ENCODE data around the gene SLC2A4RG.
"Not testable (repeated sequence)": the region's sequence is repeated elsewhere in the genome, so short reads cannot be mapped to it uniquely, and the experiment has no call there.

Gene SLC2A4RG

GRCh38 chr20:63755933-63756647, 16.5 kb downstream of the SLC2A4RG start:
- DNase-seq (ENCODE audit: low read depth): no peak

GRCh38 chr20:63756648-63756991, 17.0 kb downstream of the SLC2A4RG start:
- no peak for DNase-seq (ENCODE audit: low read depth)

DNA sequence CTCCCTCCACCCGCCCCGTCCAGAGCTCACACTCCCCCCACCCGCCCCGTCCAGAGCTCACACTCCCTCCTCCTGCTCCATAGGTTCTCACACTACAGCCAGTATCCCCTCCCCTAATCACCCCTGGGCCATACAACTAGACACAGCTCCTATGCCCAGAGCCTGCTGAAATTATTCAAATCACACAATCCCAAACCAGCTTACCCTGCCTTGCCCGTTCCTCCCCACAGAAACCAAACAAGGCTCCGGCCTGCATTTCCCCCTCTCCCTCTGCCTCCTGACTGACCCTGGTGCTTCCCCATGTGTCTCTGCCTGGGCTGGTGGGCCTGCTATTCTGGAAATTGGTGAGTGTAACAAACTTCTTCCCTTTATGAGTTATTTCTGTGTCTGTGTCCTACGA, 18.6 kb downstream of the SLC2A4RG start:
- no peak for DNase-seq (ENCODE audit: low read depth)

DNA sequence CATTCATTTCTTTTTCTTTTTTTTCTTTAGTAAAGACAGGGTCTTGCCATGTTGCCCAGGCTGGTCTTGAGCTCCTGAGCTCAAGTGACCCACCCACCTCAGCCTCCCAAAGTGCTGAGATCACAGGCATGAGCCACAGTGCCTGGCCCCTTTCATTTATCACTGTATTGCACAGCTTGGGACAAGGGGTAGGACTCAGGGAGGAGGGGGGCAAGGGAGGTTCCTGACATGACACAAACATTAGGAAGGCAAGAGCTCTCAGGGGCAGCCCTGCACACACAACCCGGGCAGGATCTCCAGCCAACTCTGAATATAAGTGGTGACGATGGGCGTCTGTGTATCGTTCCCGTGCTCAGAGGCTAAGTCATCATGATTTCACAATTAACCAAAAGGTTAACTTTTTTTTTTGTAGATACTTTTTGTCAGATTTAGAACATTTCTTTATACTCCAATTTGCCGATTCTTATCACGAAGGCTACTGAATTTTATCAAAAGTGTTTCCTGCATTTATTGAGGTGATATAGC, 19.9 kb downstream of the SLC2A4RG start:
- no peak for DNase-seq (ENCODE audit: low read depth)

- peak; percentile 8 for DNase-seq (ENCODE audit: low read depth)
Measured at GRCh38 chr20:63765082-63765873, 25.7 kb downstream of the SLC2A4RG start.

DNA sequence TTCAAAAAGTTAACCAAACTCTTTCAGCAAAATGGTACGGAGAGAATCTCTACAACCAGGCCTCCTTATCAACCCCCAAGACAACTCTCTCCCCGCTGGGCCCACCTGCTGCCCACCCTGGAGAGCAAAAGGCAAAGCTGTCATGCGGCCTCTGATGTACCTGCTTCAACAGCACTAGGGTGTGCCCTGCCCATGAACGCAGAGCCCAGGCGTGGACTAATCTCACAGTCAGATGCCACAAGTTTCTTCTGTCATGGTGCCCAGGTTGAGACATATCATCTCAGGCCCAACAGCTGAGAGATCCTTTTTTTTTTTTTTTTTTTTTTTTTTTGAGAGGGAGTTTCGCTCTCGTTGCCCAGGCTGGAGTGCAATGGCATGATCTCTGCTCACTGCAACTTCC, 26.3 kb downstream of the SLC2A4RG start:
- no peak for DNase-seq (ENCODE audit: low read depth)

- DNase-seq (ENCODE audit: low read depth): no peak
Measured at GRCh38 chr20:63766695-63767426, 27.3 kb downstream of the SLC2A4RG start.

- no peak for DNase-seq (ENCODE audit: low read depth)
Measured at GRCh38 chr20:63767456-63767855, 27.9 kb downstream of the SLC2A4RG start.

- no peak for DNase-seq (ENCODE audit: low read depth)
Measured at GRCh38 chr20:63767886-63768285, 28.3 kb downstream of the SLC2A4RG start.

DNA sequence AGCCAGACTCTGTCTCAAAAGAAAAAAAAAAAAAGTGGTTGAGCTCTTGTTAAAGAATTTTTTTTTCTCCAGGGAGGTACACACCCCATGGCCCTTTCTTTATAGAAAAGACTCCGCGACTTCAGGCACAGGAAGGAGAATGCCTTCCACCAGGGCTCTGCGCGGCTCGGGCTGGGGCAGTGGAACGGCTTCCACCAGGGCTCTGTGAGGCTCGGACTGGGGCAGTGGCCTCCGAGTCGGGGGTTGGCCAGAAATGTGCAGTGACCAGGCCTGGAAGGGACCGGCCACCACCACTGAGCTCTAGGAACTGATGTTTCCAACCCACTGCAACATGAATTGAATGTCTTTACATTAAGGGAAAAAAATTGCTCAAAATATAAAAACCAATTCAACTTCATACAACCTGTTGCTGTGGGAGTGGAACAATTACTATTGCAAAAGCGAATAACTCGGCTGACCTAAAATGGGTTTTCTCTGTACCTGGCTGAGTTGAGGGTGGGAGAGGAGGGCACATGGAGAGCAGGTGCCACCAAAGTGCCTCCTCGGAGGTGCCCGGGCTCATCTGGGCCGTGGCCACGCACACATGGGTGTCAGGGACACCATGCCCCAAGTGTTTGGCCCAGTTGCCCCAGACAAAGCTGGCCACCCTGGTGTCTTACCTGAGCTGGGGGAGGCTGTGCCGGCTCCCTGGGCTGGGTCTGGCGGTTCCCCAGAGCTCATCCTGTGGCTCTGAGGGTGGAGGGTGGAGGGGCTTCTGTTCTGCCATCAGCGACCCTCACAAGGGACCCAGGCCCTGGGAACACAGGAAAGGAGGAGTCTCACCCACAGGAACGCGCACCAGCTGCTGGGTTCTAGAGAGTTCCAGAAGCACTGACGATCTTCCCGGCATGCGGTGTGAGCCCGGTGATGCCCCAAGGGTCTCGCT, 29.3 kb downstream of the SLC2A4RG start:
- DNase-seq (ENCODE audit: low read depth): no peak

- no peak for DNase-seq (ENCODE audit: low read depth)
Measured at GRCh38 chr20:63769891-63770474, 30.4 kb downstream of the SLC2A4RG start.

DNA sequence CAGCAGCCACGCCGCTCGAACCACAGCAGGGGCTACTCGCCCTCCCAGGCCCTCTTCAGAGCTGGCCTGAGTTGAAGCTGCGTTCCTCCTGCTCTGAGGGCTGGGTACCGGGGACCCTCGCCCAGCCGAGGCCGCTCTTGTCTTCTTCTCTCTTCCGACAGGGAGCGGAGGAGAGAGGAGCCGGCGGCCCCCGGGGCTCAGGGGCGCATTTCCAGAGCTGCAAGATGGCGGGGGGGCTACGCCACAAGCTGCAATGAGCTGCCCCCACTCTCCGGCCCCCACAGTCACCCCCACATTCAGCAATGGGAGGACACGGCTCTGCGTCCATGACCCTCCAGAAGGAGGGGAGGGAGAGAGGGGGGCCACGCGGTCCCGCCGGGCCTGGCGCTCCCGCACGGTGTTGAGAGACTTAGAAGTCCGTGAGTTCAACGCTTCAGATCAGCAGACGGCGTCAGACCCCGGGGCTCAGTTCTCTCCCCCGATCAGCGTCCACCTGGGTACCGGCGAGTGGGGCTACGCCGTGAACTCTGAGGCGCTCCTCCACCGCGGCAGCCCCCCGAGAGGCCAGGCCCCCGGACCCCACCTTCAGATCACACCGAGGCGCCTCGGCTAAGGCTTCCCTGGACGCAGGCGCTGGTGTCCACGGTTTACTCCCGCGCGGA, 31.6 kb downstream of the SLC2A4RG start:
- DNase-seq (ENCODE audit: low read depth): no peak

- peak; percentile 31 for DNase-seq (ENCODE audit: low read depth)
Measured at GRCh38 chr20:63772781-63773518, 33.4 kb downstream of the SLC2A4RG start.

GRCh38 chr20:63773571-63774241, 34.1 kb downstream of the SLC2A4RG start:
- no peak for DNase-seq (ENCODE audit: low read depth)

- DNase-seq (ENCODE audit: low read depth): no peak
Measured at GRCh38 chr20:63774306-63774705, 34.7 kb downstream of the SLC2A4RG start.

DNA sequence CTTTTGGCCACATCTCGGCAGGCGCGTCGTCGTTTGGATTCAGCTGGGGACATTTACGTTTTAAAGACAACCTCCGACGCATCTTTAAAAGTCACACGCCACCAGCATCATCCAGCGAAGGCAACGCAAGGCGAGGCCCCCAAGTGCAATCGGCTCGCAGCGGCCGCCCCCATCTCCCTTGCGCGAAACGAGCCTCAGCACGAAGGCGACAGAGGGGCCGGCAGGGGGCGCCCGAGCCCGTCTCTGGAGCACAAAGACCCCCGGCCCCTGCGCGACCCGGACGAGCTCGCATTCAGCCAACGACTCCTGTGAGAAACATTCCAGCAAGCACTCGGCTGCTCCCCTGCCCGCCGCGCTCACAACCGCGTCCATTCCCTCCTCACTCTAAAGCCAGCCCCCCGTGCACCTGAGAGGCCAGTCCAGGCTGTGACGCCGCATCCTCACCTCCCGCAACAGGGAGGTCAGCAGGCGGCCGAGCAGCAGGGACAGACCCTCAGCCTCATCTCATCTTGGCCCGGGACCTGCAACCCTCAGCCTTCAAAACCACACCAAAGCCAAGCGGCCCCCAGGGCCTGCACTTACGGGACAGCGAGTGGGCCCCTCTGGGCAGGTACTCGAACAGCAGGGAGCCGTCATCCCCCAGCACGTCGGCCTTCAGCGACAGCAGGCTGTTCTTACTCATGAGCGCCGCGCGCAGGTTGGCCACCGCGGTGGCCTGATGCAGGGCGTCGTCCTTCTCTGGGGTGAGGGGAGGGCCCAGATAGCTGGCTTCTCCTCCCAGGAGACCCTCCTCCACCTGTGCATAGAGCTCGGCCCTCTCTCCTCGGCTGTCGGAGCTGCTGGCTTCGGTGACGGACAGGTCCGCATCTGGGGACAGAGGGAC, 35.8 kb downstream of the SLC2A4RG start:
- DNase-seq (ENCODE audit: low read depth): peak; percentile 46

- not testable (repeated sequence) for DNase-seq (ENCODE audit: low read depth)
Measured at GRCh38 chr20:63776875-63777274, 37.3 kb downstream of the SLC2A4RG start.

DNA sequence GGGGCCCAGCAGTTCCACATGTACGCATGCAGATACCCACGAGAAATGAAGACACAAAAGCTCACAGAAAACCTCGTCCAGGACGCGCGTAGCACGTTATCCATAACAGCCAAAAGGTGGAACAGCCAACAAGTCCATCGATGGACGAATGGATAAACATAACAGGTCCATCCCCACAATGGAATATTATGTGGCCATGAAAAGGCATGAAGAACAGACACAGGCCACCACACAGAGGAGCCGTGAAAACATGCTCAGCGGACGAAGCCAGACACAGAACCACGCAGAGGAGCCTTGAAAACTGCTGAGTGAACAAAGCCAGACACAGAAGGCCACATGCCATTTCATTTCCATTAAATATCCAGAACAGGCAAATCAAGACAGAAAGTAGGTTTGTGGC, 38.0 kb downstream of the SLC2A4RG start:
- no peak for DNase-seq (ENCODE audit: low read depth)

All from EH (cell line).